Activated CD8-positive, alpha-beta memory T cell treated with anti-CD3 and anti-CD28 coated beads, Interleukin-2, amount 50 U/mL, for 48 hours (primary cell): ENCODE measurements around the gene SLC47A2.
A peak's percentile ranks its signal among the peaks of the same experiment; 100 is the strongest.

Experiments
- DNase-seq: peaks from one replicate; pipeline ENCODE4 v3.0.0-alpha.2; 2020

Gene SLC47A2

GRCh38 chr17:19747829-19748806 is 31.7 kb upstream of the SLC47A2 start, which contains the start of gene ALDH3A1:
Gene ALDH3A1, minus strand, starts transcription at chr17:19748298. Its CDS starts 3,169 bp downstream, at chr17:19745129.
- DNase-seq: no peak

GRCh38 chr17:19747159-19747719 is 30.9 kb upstream of the SLC47A2 start:
- no peak for DNase-seq

- no peak for DNase-seq
Measured at GRCh38 chr17:19746517-19746916, 30.1 kb upstream of the SLC47A2 start.

GRCh38 chr17:19744922-19745757 is 28.8 kb upstream of the SLC47A2 start:
- DNase-seq: peak; percentile 96

- DNase-seq: peak; percentile 63
Measured at GRCh38 chr17:19744492-19744891, 28.1 kb upstream of the SLC47A2 start.

- no peak for DNase-seq
Measured at GRCh38 chr17:19743101-19744100, 27.0 kb upstream of the SLC47A2 start.

- DNase-seq: no peak
Measured at GRCh38 chr17:19742495-19742894, 26.1 kb upstream of the SLC47A2 start.

- no peak for DNase-seq
Measured at GRCh38 chr17:19741832-19742457, 25.6 kb upstream of the SLC47A2 start.

GRCh38 chr17:19740933-19741332 is 24.5 kb upstream of the SLC47A2 start:
- DNase-seq: no peak

- no peak for DNase-seq
Measured at GRCh38 chr17:19739241-19740201, 23.1 kb upstream of the SLC47A2 start.

- no peak for DNase-seq
Measured at GRCh38 chr17:19738757-19739156, 22.4 kb upstream of the SLC47A2 start.

GRCh38 chr17:19738073-19738449 is 21.7 kb upstream of the SLC47A2 start:
- DNase-seq: no peak

GRCh38 chr17:19737305-19738072 is 21.1 kb upstream of the SLC47A2 start:
- DNase-seq: no peak

- DNase-seq: no peak
Measured at GRCh38 chr17:19736071-19736470, 19.7 kb upstream of the SLC47A2 start.

GRCh38 chr17:19733953-19734526 is 17.7 kb upstream of the SLC47A2 start:
- no peak for DNase-seq

GRCh38 chr17:19731626-19732025 is 15.2 kb upstream of the SLC47A2 start:
- no peak for DNase-seq

GRCh38 chr17:19730843-19731242 is 14.5 kb upstream of the SLC47A2 start:
- no peak for DNase-seq

GRCh38 chr17:19729900-19730299 is 13.5 kb upstream of the SLC47A2 start:
- DNase-seq: no peak

- no peak for DNase-seq
Measured at GRCh38 chr17:19728084-19728495, 11.7 kb upstream of the SLC47A2 start.
